Forelimb muscle (tissue), 1 donor: ENCODE measurements around the gene RAB10. TPM values are rescaled to one million over a fixed set of nuclear protein-coding genes. Genes with fewer than 3 reads are reported as not detected.
"Not testable (repeated sequence)": the region's sequence is repeated elsewhere in the genome, so short reads cannot be mapped to it uniquely, and the experiment has no call there.

ENCODE experiments used
- DNase-seq: peaks from one replicate; pipeline ENCODE4 v3.0.0-alpha.2; 2013; ENCODE audit warnings: low read depth
- polyA plus RNA-seq: library from polyadenylated mRNA; unstranded; fragments of 120-200 nt; gene quantifications from one replicate; pipeline ENCODE4 v1.2.1, GENCODE V29; 2013; ENCODE audit not compliant: insufficient read length

RAB10 gene
- polyA plus RNA-seq, 1 donor = 99.9 TPM

GRCh38 chr2:26157580-26157979, 123.7 kb downstream of the RAB10 start:
- DNase-seq = no peak

- DNase-seq = no peak
Observed at GRCh38 chr2:26161926-26162325, 128.0 kb downstream of the RAB10 start.

DNA sequence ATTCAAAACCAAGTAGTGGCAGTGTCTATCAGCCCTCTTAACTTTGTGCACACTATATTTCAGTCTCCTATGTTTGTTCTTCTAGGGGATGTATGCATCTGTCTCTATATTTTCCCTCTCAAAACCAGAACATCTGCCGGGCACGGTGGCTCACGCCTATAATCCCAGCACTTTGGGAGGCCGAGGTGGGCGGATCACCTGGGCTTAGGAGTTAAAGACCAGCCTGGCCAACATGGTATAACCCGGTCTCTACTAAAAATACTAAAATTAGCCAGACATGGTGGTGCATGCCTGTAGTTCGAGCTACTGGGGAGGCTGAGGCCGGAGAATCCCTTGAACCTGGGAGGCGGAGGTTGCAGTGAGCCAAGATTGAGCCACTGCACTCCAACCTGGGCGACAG, 129.1 kb downstream of the RAB10 start:
- no peak for DNase-seq

GRCh38 chr2:26164231-26164630, 130.3 kb downstream of the RAB10 start:
- no peak for DNase-seq

- no peak for DNase-seq
Observed at GRCh38 chr2:26164641-26165211, 130.8 kb downstream of the RAB10 start.

DNA sequence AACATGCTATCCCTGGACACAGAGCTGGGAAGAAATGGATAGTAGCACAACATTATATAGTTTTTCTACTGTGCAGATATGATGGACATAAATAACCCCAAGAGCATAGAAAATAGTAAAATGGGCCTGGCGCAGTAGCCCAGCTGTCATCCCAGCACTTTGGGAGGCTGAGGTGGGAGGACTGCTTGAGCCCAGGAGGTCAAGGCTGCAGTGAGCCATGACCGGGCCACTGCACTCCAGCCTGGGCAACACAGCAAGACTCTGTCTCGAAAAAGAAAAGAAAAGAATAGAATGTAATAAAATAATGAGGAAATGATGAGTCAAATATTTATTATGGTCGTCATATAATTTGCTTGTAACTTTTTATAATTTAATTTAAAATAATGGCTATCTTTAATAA, 131.5 kb downstream of the RAB10 start:
- DNase-seq = no peak

- DNase-seq = not testable (repeated sequence)
Observed at GRCh38 chr2:26166541-26166940, 132.7 kb downstream of the RAB10 start.

GRCh38 chr2:26168785-26169184, 134.9 kb downstream of the RAB10 start:
- no peak for DNase-seq

DNA sequence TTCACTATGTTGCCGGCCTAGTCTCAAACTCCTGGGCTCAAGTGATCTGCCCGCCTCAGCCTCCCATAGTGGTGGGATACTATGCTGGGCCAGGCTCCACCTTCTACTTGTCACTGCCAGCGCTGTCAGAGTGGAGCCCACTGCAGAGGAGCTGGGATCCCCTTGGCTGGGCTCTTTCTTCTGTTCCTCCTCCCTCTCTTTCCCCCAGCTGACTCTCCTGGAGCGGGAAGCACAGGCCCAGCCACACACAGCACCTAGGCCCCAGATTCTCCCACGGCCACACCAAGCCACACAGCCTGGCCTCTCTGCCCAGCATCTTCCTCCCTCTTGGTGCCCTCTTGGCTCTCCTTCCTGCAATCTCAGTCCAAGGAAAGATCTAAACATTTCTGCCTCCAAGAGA, 135.3 kb downstream of the RAB10 start:
- DNase-seq = no peak

DNA sequence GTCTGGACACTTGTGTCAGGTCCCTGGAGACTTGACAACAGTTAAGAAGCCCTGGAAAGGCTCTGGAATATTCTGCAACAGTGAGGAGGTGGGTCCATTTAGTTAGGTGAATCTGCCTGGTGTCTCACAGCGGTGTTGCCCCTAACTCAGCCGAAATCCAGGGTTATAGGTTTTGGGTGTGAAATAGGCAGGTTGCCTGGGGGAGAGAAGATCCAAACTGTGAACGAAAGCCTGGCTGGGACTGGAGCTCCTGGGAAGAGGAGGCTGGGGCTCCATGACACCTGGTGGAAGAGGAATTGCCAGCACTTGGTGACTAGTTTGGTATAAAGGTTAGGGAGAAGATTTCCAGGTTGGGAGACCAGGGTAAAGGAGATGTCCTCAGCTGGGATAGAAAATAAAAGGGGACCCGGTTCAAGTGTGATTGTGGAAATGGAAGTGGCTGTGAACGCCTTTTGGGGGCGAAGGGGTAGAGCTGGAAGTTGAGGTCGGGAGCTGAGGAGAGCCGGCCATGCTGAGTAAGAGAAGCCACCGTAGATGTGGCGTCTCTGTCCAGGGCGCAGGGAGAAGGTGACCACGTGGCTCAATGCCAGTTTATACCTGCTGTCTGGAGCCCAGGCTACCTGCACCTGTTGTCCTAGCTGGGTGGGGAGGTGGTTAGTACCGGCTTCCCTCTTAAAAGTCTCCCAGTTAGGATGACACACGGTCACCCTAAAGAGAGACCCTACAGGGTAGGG, 136.0 kb downstream of the RAB10 start:
- DNase-seq = no peak

DNA sequence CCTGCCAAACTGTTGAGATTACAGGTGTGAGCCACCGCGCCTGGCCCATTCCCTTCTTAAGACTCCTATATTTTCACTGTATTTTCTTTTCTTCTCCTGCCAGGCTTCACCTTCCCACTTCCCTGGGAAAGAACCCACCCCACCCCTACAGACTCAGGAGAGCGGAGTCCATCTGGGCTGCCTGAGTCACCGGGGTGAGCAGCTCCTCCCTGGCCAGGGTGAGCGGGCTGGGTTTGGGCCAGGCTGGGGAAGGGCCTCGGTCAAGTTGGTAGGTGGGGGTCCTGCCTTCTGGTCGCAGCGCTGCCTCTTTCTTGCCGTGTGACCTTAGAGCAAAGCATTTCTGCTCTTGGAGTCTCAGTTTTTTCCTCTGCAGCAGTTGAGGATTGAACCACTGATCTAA, 136.9 kb downstream of the RAB10 start:
- no peak for DNase-seq

DNA sequence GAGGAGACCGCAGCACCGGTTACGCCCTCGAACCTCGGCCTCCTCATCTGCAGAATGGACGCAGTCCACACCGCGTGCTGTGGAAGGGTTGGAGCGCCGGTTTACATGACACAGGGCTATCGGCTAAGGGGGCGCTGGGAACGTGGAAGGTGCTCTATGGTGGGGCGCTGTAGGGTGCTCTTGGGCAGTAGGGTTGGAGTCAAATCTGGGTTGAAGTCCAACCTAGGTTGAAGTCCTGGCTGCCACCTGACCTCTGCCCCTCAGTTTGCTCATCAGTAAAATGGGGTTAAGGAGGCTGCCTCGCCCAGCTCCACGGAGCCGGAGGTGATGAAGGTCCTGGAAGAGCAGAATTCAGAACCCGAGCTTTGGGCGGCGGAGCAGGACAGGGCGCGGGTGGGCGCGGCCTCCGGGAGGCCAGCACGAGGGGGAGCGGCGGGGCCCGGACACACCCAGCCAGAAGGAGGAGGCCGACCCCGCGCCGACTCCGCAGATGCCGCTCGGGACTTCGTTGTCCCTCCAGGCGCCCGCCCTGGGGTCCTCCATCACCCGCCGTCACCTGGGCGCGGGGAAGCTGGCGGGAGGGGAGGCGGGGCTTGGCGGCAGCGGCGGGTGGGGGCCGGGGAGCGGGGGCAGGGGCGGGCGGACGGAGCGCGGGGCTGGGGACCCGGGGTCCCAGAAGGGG, 138.4 kb downstream of the RAB10 start:
- DNase-seq = no peak

DNA sequence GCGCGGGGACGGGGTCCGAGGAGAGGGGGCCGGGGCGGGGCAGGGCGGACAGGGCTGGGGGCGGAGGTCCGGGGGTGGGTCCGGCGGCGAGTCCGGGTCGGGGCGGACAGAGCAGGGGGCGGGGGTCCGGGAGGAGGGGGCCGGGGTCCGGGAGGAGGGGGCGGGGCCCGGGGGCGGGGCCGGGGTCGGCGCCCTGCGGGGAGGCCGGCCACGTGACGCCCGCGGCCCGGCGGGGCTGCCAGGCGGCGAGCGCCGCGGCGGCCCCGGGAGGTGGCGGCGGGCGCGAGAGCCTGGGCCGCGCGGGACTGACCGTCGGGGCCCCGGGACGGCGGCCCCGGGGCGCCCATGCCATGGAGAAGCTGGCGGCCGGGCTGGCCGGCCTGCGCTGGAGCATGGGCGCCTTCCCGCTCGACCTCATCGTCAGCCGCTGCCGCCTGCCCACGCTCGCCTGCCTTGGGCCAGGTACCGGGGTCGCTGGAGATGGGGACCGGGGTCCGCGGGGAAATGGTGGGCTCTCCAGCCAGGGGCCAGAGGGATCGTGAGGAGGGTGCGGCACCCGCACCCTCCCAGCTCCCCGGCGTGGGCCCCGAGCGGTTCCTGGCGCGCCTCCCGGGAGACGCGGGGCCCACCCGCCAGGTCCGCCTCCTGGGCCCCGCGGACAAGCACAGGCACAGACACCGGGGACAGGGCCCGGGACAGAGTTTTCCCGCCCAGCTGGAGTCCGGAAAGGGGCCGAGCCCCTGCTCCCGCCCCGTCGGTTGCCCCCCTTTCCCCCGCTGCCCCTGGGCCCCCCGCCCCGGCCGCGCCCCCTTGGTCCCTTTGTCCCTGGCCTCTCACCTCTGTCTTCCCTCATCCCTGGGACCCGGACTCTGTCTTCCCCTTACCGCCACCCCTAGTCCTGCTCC, 139.2 kb downstream of the RAB10 start, which contains the start of gene GAREM2:
TSS of gene GAREM2 (plus strand) at position 218 of the 905 bp plus-strand sequence. CDS start at position 351, 133 bp downstream.
- no peak for DNase-seq

DNA sequence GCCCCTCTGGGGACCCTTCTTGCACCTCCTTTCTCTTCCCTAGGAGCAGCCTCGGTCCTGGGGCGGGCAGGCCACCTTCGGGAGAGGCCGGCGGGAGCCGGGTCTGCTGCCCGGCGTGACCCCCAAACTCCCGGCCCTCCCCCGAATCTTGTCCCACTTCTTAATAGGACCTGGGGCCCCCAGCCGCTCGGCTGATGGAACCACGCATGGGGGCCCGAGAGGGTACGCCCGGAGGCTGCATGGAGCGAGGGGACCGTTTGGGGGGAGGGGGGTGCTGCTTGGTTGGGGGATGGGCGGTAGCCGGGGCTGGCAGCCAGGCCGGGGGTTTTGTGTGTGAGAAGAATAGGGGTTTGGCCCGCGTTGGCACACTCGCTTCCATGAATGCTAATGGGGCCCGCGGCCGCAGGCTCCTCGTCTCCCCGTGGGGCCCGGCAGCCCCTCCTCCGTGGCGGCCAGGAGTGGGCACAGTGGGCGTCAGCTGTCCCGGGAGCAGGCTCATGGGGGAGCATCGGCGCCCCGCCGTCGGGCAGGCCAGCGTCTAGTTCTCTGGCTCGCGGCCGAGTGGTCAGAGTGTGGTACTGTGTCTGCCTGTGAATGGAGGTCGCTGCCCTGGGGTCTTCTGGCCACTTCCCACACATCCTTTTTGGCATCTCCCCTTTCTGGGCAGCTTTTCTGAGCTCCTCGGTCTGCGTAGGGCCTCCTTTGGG, 140.0 kb downstream of the RAB10 start:
- no peak for DNase-seq

DNA sequence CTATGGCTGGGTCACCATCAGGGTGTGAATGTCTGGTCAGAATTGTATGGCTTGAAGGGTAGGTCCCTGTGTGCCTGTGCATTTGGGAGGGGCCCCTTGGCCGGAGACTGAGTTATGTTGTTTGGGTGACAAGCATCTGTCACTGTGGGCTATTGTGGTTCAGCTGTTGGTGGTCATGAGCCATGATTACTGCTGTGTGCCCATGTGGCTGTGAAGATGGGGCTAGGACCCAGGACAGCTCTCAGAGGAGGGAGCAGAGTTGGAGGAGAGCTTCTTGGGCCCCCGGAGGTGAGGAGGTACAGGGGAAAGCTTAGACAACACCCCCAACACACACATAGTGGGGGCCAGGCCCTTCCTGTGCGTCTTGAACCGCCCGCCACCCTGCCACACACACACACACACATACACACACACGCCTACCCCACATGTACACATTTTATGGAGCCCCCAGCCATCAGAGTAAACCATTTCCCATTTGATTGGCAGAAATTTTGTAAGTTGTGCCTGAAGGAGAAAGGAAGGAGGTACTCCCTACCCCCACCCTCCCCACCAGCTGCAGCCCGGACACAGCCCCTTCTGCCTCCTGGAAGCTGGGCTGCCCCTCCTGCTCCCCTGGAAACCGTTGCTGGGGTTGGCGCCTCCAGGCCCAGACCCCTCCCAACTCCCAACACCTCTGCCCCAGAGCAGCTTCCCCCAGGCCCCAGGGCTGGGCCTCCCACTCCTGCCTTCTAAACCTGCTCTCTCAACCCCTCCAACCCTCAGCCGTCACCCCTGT, 141.0 kb downstream of the RAB10 start:
- DNase-seq = no peak

DNA sequence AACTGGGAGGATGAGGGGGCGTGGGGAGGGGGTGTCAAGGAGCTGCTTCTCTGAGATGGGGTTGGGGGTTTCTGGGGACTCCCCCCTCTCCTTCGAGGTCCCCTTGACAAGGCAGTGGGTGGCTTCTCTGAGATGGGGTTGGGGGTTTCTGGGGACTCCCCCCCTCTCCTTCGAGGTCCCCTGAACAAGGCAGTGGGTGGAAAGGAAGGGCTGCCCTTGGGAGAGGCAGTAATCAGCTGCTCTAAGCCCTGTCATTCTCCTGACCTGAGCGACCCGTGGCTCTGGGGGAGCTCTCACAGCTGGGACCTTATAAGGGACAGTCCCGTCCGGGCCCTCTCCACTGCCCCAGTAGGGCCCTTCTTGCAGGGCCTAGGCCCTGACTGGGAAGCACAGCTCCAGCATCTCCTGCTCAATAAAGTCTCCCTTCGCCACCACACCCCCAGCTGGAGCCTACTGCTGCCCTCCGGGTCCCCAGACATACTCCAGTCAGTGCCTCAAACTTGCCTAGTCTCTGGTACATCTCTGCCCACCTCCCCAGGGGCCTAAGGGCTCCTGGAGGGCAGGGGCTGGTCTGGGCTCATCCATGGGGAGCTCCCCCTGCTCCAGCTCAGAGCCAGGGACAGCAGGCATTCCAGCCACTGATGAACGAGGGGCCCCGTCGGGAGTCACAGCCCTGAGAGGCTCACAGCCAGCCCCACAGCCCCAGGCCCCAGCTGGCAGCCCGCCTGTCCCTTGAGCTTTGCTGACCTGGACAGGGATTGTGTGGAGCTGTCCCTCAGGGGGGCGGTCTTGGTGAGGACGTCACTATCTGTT, 141.8 kb downstream of the RAB10 start:
- no peak for DNase-seq

GRCh38 chr2:26176279-26176615, 142.4 kb downstream of the RAB10 start:
- DNase-seq = no peak

- DNase-seq = no peak
Observed at GRCh38 chr2:26177122-26177521, 143.2 kb downstream of the RAB10 start.

GRCh38 chr2:26178246-26178645, 144.4 kb downstream of the RAB10 start:
- no peak for DNase-seq
